HG03045 (cell line): Measurements from ENCODE around the gene DPP6.

Experiments used
- ATAC-seq: cut with Tn5 transposase; IDR thresholded peaks from one replicate; pipeline ENCODE4 v1.9.1; 2021; ENCODE audit warnings: mild to moderate bottlenecking, moderate library complexity; ENCODE audit not compliant: unreplicated experiment

Gene DPP6

GRCh38 chr7:154892459-154892858, 840.3 kb downstream of the DPP6 start:
- no peak for ATAC-seq

GRCh38 chr7:154896076-154896475, 843.9 kb downstream of the DPP6 start:
- no peak for ATAC-seq

- no peak for ATAC-seq
Observed at GRCh38 chr7:154898973-154899855, 847.0 kb downstream of the DPP6 start.

DNA sequence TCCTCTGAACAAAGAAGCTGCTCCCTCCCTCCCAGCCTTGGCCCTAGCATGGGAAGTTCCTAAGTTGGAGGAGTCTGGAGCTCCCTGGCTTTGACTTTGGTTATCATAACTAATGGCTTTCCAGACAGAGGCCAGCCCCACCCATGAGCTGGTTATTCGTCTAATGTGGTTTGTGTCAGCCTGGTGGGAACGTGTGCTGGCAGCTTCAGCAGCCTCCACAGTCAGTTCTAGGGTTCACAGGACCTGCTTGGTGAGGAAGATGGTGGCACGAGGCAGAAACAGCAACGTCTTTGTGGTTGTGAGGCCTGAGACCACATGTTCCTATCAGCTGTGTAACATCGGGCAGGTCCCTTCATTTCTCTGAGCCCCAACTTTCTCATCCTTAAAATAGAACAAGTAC, 847.7 kb downstream of the DPP6 start:
- no peak for ATAC-seq

DNA sequence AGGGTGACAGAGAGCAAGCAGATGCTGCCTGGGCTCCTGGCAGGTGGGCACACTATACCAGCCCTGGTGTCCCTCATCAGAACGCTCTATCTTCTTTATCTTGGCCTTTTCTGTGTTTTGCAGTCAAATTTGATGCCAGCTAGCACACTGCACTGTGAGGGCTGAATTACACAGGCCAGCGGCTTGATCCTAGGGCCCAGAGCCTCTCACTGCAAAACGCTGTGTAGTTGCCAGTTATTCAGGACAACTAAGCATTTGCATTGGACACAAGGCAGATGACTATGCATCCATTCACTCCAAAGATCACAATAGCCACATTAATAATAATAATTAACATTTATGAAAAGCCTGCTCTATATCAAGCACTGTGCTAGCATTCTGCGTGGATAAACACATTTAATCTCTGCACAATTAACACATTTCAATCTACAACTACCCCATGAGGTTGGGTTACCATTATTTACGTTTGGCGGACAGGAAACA, 850.4 kb downstream of the DPP6 start:
- ATAC-seq = no peak

- ATAC-seq = no peak
Observed at GRCh38 chr7:154903083-154903731, 851.0 kb downstream of the DPP6 start.

DNA sequence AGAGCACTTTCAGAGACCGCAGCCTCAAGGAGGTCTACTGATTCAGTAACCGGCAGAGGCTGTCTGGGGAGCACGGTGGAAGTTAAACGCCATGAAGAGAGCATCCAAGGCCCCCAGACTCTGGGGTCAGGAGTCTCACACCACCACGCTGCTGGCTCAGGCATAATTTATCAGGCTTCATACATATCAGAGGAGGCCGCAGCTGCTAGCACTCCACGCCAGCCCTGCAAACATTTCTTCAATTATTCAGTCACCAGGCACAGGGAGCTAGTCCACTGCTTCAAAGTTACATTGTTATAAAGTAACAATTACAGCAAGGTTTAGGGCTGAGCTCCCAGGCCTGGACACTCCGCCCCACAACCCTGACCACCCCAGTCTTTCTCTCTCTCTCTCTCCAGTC, 852.9 kb downstream of the DPP6 start:
- no peak for ATAC-seq

DNA sequence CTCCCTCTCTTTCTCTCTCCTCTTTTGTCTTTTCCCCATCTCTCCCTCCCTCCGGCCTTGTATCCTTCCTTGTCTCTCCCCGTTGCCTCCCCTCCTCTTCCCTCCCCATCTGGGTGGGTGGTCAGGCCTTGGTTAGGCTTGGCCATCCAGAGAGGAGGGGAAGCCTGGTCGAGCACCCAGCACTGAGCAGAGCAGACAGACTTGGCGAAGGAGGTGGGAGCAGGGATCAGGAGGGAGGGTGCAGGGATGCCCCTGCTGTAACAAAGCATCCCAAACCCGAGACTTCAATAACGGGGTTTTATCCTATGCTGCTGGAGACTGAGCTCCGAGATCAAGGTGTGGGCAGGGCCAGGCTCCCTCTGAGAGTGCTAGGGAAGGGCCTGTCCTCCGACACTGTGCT, 853.4 kb downstream of the DPP6 start:
- no peak for ATAC-seq

- no peak for ATAC-seq
Observed at GRCh38 chr7:154906201-154906600, 854.0 kb downstream of the DPP6 start.

- no peak for ATAC-seq
Observed at GRCh38 chr7:154906736-154907355, 854.6 kb downstream of the DPP6 start.

GRCh38 chr7:154907651-154908620, 855.7 kb downstream of the DPP6 start:
- no peak for ATAC-seq

- ATAC-seq = no peak
Observed at GRCh38 chr7:154909241-154910105, 857.3 kb downstream of the DPP6 start.

GRCh38 chr7:154910125-154910524, 857.9 kb downstream of the DPP6 start:
- no peak for ATAC-seq

DNA sequence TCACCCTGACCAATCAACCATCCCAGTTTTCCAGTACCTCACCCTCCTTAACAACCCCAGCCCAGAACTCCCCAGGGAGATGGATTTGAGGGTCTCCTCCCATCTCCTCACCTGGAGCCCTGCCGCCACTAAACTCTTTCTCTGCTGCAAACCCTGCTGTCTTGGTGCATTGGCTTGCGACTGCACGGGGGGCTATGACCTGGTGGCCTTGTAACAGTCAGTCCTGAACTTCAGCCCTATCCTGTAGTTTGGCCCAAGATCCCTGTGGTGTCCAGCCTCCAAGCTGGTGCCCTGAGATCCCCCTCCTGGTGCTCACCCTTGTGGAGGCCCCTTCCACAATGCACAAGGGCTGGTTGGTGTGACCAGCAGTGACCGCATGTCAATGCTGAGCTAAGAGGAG, 858.8 kb downstream of the DPP6 start:
- ATAC-seq = no peak

DNA sequence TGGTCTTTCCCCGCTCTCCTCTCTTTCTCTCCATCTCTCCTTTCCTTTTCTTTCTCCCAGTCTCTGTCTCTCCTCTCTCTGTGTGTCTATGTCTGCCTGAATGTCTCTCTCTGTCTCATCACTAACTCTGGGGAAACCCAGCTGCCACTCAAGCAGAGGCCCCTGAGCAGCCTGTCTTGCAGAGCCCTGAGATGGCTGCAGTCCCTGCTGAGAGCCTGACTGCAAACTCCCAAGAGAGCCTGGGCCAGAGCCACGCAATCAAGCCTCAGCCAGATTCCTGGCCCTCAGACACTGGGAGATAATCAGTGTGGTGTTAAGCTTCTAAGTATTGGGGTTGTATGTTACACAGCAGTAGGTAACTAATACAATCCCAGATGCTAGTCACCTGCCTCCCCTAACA, 859.2 kb downstream of the DPP6 start:
- no peak for ATAC-seq

- ATAC-seq = no peak
Observed at GRCh38 chr7:154911862-154912455, 859.8 kb downstream of the DPP6 start.

GRCh38 chr7:154912871-154913637, 860.9 kb downstream of the DPP6 start:
- no peak for ATAC-seq

GRCh38 chr7:154913638-154914307, 861.6 kb downstream of the DPP6 start:
- peak; percentile 97 for ATAC-seq
